ENCODE results near the gene TOE1.

GRCh38 chr1:45370575-45370974, 30.6 kb downstream of the TOE1 start:
- TF ChIP-seq CTCF (IDR thresholded peaks at IDR 0.05 in 4 of 5, conservative IDR thresholded peaks at IDR 0.05 in 1 of 5) (no peak), POLR2A (IDR thresholded peaks at IDR 0.05) (no peak)

Measured in gastrocnemius medialis (tissue), 4 donors.